Measurements from ENCODE around the gene GTF2IRD1.
"Not testable (repeated sequence)": the region's sequence is repeated elsewhere in the genome, so short reads cannot be mapped to it uniquely, and the experiment has no call there.

The GTF2IRD1 gene

DNA sequence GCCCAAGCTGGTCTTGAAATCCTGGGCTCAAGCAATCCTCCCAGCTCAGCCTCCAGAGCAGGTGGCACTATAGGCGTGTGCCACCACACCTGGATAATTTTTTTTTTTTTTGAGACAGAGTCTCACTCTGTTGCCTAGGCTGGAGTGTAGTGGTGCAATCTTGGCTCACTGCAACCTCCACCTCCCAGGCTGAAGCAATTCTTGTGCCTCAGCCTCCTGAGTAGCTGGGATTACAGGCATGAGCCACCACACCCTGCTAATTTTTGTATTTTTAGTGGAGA is 16.5 kb upstream of the GTF2IRD1 start:
- DNase-seq, result not testable (repeated sequence)

DNA sequence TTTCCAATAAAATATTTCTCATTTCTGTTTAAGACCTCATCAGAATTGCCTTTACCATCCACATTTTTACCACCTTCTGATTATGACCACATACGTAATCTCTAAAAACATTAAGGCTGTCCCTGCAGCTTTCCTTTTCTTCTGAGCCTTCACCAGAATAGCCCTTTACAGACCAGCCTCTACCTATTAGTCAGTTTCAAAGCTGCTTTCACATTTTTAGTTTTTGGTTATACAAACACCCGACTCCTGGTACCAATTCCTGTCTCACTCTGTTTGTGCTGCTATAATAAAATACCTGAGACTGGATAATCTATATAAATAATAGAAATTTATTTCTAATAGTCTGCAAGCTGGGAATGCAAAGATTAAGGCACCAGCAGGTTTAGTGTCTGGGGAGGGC is 15.4 kb upstream of the GTF2IRD1 start:
- DNase-seq, result no peak

DNA sequence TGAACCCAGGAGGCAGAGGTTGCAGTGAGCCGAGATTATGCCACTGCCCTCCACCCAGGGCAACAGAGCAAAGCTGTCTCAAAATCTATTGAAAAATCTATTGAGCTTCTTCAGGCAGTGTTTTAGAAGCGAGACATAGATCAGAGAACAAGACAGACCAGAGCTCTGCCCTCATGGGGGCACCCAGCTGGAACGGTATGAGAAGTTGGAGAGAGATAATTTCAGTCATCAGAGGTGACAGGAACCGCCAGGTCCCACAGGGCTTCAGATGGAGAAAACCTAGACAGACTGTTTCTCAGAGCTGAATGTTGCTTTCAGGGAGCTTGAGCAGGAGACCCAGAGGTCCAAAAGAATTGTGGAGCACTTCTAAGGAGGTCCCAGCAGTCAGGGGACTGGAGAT is 14.2 kb upstream of the GTF2IRD1 start:
- DNase-seq, result no peak

DNA sequence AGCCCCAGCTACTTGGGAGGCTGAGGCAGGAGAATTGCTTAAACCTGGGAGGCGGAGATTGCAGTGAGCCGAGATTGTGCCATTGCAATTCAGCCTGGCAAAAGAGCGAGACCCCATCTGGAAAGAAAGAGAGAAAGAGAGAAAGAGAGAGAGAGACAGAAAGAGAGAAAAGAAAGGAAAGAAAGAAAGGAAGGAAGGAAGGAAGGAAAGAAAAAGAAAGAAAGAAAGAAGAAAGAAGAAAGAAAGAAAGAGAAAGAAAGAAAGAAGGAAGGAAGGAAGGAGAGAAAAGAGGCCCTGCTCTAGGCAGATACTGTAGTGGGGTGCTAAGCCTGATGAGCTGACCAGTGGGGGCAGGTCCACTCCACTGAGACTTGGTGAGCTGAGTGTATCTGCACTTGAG is 13.6 kb upstream of the GTF2IRD1 start:
- DNase-seq, result not testable (repeated sequence)

DNA sequence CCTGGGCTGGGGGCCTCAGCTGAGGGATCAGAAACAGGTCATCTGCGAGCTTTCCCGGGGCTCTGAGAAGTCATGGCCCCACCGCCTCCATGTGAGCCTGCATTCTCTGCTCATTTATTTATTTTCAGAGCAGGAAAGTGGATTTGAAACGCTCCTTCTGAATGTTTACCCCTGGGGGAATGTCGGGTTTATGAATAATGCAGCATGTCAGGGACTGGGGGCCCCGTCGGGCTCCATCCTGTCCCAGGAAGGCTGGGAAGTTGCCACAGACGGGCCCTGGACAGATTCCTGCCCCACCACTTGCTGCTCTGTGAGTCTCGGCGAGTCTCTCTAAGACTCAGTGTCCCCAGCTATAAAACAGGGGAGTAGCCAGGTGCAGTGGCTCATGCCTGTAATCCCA is 11.9 kb upstream of the GTF2IRD1 start:
- DNase-seq, result no peak

DNA sequence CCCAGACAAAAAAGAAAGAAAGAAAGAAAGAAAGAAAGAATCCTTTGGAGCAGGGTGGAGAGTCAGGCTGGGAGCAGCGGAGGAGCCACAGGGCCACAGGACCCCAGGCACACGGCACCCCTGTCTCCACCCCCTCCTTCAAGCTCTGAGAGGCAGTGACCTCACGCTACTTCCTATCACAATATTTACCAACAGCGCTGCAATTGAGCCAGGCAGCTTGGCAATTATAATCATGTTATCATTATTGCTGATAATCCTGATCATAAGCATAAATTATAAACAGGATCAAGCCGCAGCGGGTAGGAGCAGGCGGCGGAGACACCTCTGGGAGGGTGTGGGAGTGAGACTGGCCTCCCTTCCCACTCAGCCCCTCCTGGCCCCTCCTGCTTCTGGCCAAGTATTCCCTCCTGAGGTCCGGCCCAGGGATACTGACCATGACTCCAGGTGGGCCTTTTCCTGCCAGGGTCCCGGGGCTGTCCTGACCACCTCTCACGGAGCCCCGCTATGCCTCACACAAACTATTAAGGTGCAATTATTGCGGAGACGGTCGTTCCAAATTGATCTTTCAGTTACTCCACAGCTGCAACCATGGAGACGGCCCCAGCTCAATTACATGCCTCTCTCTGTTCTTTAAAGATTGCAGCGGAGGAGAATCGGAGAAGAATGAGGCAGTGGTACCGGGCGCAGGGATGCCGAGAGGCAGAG is 10.0 kb upstream of the GTF2IRD1 start:
- DNase-seq, result no peak

DNA sequence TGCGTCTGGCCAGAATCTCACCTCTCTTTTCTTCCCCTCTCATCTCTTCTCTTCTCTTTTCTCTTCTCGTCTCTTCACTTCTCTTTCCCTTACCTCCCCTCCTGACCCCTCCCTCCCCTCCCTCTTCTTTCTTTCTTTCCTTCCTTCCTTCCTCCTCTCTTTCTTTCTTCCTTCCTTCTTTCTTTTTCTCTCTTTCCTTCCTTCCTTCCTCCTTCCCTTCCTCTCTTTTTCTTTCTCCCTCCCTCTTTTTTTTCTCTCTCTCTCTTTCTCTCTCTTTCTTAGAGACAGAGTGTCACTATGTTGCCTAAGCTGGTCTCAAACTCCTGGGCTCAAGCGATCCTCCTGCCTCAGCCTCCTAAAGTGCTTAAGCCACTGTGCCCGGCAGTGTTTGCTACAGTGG is 4.6 kb upstream of the GTF2IRD1 start:
- no peak for DNase-seq

DNA sequence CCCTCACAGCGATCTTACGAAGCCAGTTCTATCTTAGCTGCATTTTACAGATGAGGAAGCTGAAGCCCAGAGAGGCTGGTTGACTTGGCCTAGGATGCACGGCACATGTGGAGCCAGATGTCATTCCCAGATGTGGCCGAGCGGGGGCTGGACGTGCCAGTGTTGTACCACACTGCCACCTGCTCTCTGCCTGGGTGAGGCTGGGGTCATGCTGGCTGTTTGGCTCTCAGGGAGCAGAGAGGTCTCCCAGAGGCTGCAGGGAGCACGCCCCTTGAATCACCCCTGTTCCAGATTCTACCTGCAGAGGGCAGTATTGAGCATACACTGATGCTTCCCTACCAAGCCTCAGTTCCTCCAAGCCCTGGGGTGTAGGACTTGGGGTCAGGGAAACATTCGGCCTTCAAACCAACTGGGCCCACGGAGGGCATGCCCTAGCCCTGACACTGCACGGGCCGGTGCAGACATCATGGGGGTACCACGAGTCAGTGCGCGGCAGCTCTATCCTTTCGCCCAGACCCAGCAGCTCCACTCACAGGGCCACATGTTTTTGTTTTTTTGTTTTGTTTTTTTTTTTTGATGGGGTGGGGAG is 3.8 kb upstream of the GTF2IRD1 start:
- DNase-seq, result peak; percentile 49 to 51

DNA sequence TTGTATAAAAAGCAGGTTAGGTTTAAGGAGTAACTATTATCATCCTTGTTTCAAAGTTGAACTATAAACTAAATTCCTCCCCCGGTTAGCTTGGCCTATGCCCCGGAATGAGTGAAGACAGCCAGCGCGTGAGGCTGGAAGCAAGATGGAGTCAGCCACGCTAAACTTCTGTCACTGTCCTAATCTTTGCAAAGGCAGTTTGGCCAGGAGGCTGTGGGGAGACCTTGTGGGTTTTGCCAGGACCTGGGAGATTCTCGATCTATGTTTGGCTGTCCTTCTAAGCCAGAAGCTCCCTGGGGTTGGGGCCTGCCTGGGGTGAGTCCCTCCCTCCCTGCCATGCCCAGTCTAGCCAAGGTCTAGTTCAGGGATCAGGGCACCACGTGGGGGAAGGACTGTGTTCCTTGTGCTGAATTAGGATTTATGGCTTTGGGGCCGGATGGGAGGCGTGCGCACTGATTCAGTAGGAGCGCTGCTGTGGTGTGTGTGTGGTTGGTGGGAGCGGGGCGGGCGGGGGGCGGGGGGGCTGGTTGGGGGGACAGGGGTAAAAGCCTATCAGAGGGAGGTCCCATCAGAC is 871 bp upstream of the GTF2IRD1 start:
- no peak for DNase-seq

DNA sequence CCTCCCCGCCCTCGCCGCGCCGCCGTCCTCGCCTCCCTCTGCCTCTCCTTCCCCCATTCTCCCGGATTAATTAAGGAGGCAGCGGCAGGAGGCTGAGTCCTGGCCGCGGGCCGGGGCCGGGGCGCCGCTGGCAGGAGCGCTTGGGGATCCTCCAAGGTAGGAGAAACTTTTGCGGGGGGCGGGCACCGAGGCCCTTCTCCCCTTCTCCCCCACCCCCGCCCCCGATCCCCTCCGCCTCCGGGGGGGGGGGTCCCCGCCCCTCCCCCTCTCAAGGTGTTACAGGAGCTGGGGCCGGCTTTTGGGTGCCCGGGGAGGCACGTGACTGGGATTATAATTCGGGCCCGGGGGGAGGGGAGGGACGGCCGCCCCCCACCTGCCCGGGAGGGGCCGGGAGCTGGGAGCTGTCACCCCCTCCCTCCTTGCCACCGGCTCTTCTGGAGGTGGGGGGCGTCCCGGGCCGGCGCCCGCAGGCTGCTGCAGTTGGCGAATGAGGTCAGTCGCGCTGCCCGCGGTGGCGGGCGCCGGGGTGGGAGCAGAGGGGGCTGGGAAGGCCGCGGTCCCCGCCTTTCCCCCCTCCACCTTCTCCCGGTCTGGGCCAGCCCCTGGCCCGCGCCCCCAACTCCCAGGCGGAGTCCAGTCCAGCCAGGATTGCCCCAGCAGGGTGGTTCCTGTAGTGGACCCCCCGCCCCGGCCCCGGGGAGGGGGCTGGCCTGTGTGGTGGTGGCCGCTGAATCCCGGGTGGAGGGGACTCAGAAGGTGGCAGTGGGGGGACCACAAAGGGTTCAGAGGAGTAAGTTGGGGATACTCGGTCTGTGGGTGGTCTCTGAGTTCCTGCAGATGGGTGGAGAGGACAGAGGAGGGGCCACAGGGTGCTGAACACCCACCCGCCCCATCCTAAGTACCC is 567 bp downstream of the GTF2IRD1 start:
- peak; percentile 13 to 19 for DNase-seq

DNA sequence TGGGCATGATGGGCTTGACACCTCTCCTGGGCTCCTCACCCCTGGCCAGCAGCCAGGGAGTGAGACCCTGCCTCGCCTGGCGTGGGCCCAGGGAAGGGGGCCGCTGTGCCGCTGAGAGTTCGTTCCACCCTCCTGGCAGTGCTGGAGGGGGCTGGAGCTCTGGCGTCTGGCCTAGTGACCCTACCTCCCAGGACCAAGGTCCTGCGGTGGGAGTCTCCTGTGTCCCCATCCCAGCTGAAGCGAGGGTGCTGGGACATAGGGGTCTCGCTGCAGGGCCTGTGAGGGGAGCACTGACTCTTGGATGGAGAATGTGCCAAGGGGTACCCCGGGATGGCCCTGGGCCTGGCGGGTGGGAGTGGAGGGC is 1.2 kb downstream of the GTF2IRD1 start:
- no peak for DNase-seq

DNA sequence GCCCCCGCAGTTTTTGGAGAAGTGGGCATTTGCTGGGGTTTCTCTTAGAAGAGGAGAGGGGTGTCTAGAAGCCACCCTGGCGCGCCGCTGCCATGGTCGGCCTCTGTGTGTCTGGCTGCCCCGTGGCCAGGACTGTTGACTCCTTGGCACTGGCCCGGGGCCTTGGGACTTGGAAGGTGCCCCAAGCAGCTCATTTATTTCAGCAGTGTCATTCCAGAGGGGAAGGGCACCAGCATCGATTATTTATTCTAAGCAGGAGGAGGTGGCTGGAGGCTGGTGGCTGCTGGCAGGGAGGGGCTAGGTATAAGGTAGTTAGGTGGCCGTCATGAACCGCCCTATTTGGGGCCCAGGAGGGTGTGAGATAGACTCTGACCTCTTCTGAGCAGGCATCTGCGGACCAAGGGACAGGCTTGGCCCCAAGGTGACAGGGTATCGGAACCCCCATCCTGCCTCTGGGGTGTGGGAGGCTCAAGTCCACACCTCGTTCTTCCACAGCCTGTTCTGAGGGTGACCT is 1.6 kb downstream of the GTF2IRD1 start:
- DNase-seq, result no peak

DNA sequence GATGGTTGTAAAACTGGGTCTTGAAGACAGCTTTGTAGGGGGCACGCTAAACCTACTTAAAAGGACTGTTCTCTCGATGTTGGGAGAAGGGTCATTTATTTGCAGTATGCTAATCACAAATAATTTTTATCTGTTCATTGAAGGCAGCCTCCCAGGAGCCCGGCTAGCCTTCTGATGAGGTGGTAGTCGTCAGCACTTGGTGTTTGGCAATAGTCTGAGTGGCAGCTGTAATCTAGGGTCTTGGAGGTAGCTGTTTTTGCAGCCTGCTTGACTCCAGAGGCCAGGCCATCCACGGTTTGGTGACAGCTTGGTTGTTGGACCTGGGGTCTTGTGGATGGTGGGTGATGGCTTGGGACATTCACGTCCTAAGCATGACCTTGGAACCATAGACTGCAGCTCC is 2.2 kb downstream of the GTF2IRD1 start:
- DNase-seq, result no peak

DNA sequence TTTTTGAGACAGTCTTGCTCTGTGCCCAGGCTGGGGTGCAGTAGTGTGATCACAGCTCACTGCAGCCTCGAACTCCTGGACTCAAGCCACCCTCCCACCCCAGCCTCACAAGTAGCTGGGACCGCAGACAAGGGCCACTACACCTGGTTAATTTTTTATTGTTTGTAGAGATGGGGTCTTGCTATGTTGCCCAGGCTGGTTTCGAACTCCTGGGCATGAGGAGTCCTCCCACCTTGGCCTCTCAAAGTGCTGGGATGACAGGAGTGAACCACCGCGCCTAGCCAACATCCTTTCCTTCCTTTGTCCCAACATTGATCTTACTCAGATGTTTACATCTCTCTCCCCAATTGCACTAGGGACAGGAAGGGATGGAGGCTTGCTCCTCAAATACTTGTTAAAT is 3.3 kb downstream of the GTF2IRD1 start:
- no peak for DNase-seq

DNA sequence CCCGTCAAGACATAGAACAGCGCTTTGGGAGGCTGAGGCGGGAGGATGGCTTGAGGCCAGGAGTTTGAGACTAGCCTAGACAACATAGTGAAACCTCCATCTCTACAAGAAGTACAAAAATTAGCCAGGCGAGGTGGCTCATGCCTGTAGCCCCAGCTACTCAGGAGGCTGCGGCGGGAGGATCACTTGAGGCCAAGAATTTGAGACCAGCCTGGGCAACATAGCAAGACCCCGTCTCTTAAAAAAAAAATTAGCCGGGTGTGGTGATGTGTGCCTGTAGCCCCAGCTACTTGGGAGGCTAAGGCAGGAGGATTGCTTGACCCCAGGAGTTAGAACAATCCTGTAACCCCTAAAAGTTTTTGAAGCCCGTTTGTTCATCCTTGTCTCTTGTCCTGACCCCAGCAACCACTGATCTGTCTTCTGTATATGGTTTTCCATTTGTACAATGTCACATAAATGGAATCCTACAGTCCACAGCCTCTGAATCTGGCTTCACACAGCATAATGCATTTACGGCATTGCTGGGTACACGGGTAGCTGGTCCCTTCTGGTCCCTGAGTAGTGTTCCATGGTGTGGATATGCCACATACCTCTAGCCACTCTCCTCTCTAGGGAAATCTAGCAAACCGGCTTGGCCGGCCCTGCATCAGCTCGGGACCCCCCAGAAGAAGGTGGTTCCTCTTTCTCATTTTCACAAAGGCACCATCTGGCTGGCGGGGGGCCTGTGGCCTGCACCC is 8.4 kb downstream of the GTF2IRD1 start:
- DNase-seq, result no peak

DNA sequence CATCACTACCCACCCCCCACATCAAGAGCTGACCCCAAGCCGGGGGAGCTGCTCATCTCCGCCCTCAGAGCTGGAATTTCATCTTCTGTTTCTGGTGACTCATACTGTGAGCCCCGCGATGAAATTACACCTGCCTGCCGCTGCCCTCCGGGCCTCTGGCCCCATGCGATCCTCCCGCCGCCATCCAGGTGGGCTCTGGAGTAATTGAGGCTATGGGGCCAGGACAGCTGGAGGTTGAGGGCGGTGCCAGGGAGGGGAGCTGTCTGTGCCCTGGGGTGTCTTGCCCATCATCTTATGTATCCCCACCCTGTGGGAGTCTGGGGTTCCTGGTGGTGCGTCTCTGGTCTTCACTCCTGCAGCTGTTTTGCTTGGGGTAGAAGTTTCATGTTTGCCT is 9.0 kb downstream of the GTF2IRD1 start:
- DNase-seq, result no peak

DNA sequence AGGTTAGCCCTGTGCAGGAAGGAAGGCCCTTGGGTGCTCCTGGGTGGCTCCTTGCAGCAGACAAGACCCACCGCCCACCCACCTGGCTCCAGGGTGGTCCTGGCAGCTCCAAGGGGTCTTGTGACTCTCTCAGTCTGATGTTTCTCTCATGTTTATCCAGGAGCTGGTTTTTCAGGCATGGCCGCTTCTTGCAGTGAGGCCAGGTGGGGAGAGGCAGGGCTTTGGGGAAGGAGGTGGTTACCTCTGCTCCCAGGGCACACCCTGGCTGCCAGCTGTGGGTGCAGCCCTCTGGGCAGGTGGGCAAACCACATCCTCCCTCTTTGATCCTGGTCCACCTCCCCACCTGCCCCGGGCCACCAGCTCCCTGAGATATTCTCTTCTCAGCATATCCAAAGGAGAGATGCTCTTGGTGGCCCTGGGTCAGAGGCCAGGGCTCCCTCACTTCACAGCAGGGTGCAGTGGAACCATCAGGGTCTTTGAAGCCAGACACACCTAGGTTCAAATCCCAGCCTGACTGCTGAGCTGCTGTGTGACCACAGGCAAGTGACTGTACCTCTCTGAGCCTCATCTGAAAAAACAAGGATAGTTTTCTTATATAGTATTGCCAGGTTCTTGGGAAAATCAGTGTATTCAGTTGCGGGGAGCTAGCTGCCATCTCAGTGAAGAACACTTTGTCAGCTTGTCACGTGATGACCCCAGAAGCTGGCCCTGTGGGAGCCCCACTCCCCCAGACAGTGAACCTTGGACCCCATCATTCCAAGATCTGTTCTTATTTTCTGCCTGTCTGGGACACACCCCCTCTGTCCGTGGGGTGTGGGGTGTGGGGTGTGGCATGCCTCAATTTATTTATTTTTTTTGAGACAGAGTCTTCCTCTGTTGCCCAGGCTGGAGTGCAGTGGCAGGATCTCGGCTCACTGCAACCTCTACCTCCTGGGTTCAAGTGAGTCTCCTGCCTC is 11.5 kb downstream of the GTF2IRD1 start:
- no peak for DNase-seq

DNA sequence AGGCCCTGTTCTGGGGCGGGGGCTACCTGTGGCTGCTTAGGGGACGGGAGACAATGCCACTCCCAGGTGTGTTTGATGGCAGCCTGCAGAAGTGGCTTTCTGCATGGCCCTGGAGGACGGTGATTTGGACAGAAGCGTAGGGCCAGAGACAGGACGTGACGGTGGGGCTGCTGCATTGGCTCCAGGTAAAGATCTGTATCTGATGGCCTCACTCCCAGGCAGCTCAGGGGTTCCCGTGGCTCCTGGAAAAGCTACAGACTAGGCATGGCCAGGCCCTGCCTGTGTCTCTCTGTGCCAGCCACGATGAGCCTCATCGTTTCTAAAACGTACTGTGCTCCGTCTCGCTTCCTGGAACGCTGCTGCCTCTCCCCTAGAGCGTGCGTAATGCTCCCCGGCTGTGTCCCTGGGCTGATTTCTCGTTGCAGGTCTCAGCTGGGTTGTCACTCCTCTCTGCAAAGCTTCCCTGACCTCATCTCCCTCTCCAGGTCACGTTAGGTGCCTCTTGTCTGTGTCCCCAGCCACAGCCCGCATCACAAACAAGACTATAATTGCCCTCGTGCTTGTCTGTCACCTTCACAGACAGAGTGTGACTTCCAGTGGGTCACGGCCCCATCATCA is 12.6 kb downstream of the GTF2IRD1 start:
- no peak for DNase-seq

DNA sequence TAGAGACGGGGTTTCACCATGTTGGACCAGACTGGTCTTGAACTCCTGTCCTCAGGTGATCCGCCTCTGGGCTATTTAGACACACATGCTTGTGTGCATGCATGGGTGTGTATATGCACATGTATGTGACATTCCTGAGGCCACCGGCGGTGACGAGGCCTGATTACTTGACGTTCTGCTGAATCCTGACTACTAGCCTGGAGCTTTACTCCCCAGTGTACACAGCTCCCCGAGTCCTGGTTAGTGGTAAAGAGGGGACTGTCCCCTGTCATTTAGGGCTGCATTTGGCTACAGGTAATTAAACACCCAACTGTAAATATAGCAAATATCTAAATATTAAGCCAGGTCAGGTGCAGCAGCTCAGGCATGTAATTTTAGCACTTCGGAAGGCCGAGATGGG is 14.2 kb downstream of the GTF2IRD1 start:
- no peak for DNase-seq

DNA sequence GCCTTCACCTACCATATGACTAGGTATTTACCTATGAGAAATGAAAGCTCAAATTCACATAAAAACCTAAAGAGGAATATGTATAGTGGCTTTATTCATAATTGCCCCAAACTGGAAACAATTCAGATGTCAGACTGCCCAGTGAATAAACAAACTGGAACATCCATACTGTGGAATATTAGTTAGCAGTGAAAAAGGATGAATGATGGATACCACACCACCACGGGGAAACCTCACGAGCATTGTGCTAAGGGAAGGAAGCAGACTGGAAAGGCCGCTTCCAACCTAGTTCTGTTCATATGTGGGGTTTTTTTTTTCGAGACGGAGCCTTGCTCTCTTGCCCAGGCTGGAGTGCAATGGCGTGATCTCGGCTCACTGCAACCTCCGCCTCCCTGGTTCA is 16.8 kb downstream of the GTF2IRD1 start:
- no peak for DNase-seq

DNA sequence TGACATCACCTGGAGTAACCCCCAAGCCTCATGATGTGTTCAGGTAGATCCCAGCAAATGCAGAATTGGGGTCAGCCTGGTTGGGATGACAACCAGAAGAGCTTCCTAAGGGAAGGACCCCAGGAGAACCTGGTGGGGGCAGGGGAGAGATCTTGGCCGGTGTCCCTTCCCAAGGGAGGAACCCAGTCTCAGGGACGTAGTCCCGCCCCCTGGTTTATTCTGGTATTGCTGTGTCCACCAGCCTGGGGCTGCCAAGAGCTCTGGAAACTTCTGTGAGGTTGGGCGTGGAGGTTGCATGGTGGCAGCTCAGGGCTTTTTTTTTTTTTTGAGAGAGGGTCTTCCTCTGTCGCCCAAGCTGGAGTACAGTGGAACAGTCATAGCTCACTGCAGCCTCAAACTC is 19.4 kb downstream of the GTF2IRD1 start:
- no peak for DNase-seq
